Suprapubic skin (tissue), 4 donors: ENCODE measurements around the gene KDM5A. TPM values are rescaled to one million over a fixed set of nuclear protein-coding genes. Genes with fewer than 3 reads are reported as not detected.
A peak's percentile ranks its signal among the peaks of the same experiment; 100 is the strongest.
"Not testable (repeated sequence)": the region's sequence is repeated elsewhere in the genome, so short reads cannot be mapped to it uniquely, and the experiment has no call there.

ENCODE experiments used
- DNase-seq, 2 donors: peaks; one replicate each; pipeline ENCODE4 v3.0.0-alpha.2; 2019; ENCODE audit warnings: low spot score in 2 of 2
- H3K27ac ChIP-seq: fragments of 200-600 bp; sonication (generic); one replicate; pipeline ENCODE4 v1.5.1; 2019
- H3K27me3 ChIP-seq: fragments of 200-600 bp; sonication (generic); one replicate; pipeline ENCODE4 v1.5.1; 2019
- H3K36me3 ChIP-seq: fragments of 200-600 bp; sonication (generic); one replicate; pipeline ENCODE4 v1.5.1; 2019
- H3K4me1 ChIP-seq: fragments of 200-600 bp; sonication (generic); one replicate; pipeline ENCODE4 v1.5.1; 2019
- H3K4me3 ChIP-seq: fragments of 200-600 bp; sonication (generic); one replicate; pipeline ENCODE4 v1.5.1; 2019; ENCODE audit warnings: mild to moderate bottlenecking
- H3K9me3 ChIP-seq: fragments of 200-600 bp; sonication (generic); one replicate; pipeline ENCODE4 v1.5.1; 2019
- EP300 ChIP-seq: sonication (generic); formaldehyde crosslinking; IDR thresholded peaks from one replicate; pipeline ENCODE4 v1.6.1; 2017; ENCODE audit warnings: antibody characterized with exemption
- POLR2A ChIP-seq, 2 donors: fragments of 450-650 bp; IDR thresholded peaks; one replicate each; pipeline ENCODE4 v1.6.1; 2017; ENCODE audit warnings: antibody characterized with exemption in 2 of 2, mild to moderate bottlenecking in 2 of 2, moderate library complexity in 2 of 2
- POLR2AphosphoS5 ChIP-seq, 3 donors: sonication (generic); formaldehyde crosslinking; IDR thresholded peaks; one replicate each; pipeline ENCODE4 v1.6.1; 2017; ENCODE audit warnings: antibody characterized with exemption in 3 of 3
- WGBS: methylation state at CpG from one replicate; pipeline ENCODE4 v1.1.5; 2018; 5-methylcytosine and 5-hydroxymethylcytosine counted together
- total RNA-seq, 4 donors: library from RNA; depleted of rRNA; stranded (reverse); fragments of >200 nt; gene quantifications; one replicate each; pipeline ENCODE4 v1.1.0, GENCODE V29; 2016
- TF ChIP-seq, protein P1 (sequence below), 2 donors: fragments of 200-600 bp in 1 of 2; fragments of 450-650 bp in 1 of 2; sonication (generic) in 1 of 2; IDR thresholded peaks; one replicate each; pipeline ENCODE4 v1.5.1; 2016 to 2019; ENCODE audit warnings: antibody characterized with exemption in 2 of 2, mild to moderate bottlenecking in 1 of 2, moderate library complexity in 1 of 2

Gene KDM5A
- total RNA-seq, 4 donors from 2014 or later: 43.1 to 126 (median 92.1) TPM

DNA sequence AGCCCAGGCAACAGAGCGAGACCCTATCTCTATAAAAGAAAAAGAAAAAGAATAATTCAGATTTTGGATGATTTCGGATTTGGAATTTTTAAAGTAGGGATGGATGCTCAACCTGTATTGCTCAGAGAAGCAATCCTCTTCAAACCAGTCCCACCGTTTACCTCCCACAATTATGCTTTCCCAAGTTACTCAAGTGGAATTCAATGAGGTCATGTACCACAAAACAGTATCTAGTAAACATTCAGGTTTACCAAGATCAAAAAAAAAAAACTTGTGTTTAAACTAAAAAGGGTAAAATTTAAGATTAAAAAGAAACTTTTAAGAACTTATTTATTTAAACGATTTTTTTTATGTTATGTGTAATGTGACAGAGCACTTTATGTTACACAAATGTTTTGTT, 2.5 kb downstream of the KDM5A start:
- 64% methylated on average over 4 of the region's 4 CpGs for WGBS
- H3K27ac ChIP-seq: no peak overlapping the region
- H3K4me1 ChIP-seq: peaks cover 42% of the 10 kb centered on the region
- H3K9me3 ChIP-seq: no peaks in the 10 kb centered on the region
- peaks cover 34% of the 10 kb centered on the region for H3K36me3 ChIP-seq
- TF ChIP-seq POLR2A (IDR thresholded peaks at IDR 0.05) (no peak), POLR2AphosphoS5 (IDR thresholded peaks at IDR 0.05) (no peak), EP300 (no peak)
- TF ChIP-seq, protein P1, sequence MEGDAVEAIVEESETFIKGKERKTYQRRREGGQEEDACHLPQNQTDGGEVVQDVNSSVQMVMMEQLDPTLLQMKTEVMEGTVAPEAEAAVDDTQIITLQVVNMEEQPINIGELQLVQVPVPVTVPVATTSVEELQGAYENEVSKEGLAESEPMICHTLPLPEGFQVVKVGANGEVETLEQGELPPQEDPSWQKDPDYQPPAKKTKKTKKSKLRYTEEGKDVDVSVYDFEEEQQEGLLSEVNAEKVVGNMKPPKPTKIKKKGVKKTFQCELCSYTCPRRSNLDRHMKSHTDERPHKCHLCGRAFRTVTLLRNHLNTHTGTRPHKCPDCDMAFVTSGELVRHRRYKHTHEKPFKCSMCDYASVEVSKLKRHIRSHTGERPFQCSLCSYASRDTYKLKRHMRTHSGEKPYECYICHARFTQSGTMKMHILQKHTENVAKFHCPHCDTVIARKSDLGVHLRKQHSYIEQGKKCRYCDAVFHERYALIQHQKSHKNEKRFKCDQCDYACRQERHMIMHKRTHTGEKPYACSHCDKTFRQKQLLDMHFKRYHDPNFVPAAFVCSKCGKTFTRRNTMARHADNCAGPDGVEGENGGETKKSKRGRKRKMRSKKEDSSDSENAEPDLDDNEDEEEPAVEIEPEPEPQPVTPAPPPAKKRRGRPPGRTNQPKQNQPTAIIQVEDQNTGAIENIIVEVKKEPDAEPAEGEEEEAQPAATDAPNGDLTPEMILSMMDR (IDR thresholded peaks at IDR 0.05): no peak
- H3K4me3 ChIP-seq: peak overlapping the region; percentile 79
- no peak for DNase-seq
- no peaks in the 10 kb centered on the region for H3K27me3 ChIP-seq

GRCh38 chr12:370739-371485, 18.2 kb downstream of the KDM5A start:
- not testable (repeated sequence) for H3K4me3 ChIP-seq, H3K27me3 ChIP-seq, H3K9me3 ChIP-seq, H3K27ac ChIP-seq, H3K4me1 ChIP-seq, DNase-seq
- peaks cover 54% of the 10 kb centered on the region for H3K36me3 ChIP-seq
- WGBS: 97% methylated on average over 5 of the region's 5 CpGs

- Histone ChIP-seq H3K27ac (no peak overlapping the region), H3K4me1 (no peaks in the 10 kb centered on the region), H3K4me3 (no peak overlapping the region), H3K9me3 (peaks cover 6% of the 10 kb centered on the region), H3K36me3 (peaks cover 73% of the 10 kb centered on the region), H3K27me3 (no peaks in the 10 kb centered on the region)
- DNase-seq: no peak
- TF ChIP-seq POLR2AphosphoS5 (IDR thresholded peaks at IDR 0.05) (no peak), EP300 (no peak), POLR2A (IDR thresholded peaks at IDR 0.05) (no peak)
- TF ChIP-seq, protein P1 (IDR thresholded peaks at IDR 0.05): no peak
- WGBS: 94% methylated on average over 1 of the region's 1 CpG
These were observed 21.1 kb downstream of the KDM5A start for GRCh38 chr12:367972-368371.

GRCh38 chr12:366820-367219, 22.3 kb downstream of the KDM5A start:
- Histone ChIP-seq H3K4me3 (no peak overlapping the region), H3K9me3 (peaks cover 6% of the 10 kb centered on the region), H3K27me3 (no peaks in the 10 kb centered on the region), H3K36me3 (peaks cover 84% of the 10 kb centered on the region), H3K27ac (no peak overlapping the region), H3K4me1 (no peaks in the 10 kb centered on the region)
- no peak for DNase-seq
- no peak for TF ChIP-seq EP300
- TF ChIP-seq, protein P1 (IDR thresholded peaks at IDR 0.05): no peak
- no peak for TF ChIP-seq POLR2A (IDR thresholded peaks at IDR 0.05)
- no peak for TF ChIP-seq POLR2AphosphoS5 (IDR thresholded peaks at IDR 0.05)
- 91% methylated on average over 2 of the region's 2 CpGs for WGBS

GRCh38 chr12:359091-359490, 30.0 kb downstream of the KDM5A start:
- H3K27me3 ChIP-seq: no peaks in the 10 kb centered on the region
- DNase-seq: no peak
- no peaks in the 10 kb centered on the region for H3K4me1 ChIP-seq
- H3K27ac ChIP-seq: no peak overlapping the region
- TF ChIP-seq, protein P1 (IDR thresholded peaks at IDR 0.05): no peak
- no peak for TF ChIP-seq POLR2AphosphoS5 (IDR thresholded peaks at IDR 0.05)
- TF ChIP-seq EP300: no peak
- no peak for TF ChIP-seq POLR2A (IDR thresholded peaks at IDR 0.05)
- H3K36me3 ChIP-seq: peaks cover 92% of the 10 kb centered on the region
- H3K4me3 ChIP-seq: no peak overlapping the region
- WGBS: 97% methylated on average over 1 of the region's 1 CpG
- H3K9me3 ChIP-seq: no peaks in the 10 kb centered on the region
